ENCODE measurements around the gene CATSPER3. TPM values are rescaled to one million over a fixed set of nuclear protein-coding genes. Genes with fewer than 3 reads are reported as not detected.
A peak's percentile ranks its signal among the peaks of the same experiment; 100 is the strongest.

The CATSPER3 gene
- total and polyA plus RNA-seq, 2 donors (not counting 1 experiment from before 2014, with no cell fraction given), result 0.12 to 0.17 TPM

- Histone ChIP-seq H3K79me2 (ENCODE audit: control insufficient read depth, insufficient read depth, low read length) (no peaks in the 10 kb centered on the region), H3K27ac (ENCODE audit: insufficient read depth, low read length) (no peak overlapping the region)
- DNase-seq (ENCODE audit: low read depth in 2 of 2), result no peak
Observed at GRCh38 chr5:135010502-135011354, 43.0 kb downstream of the CATSPER3 start.

GRCh38 chr5:135011355-135012032 is 43.8 kb downstream of the CATSPER3 start:
- Histone ChIP-seq H3K4me1 (ENCODE audit: control insufficient read depth, extremely low read depth, insufficient read depth, low read length) (no peaks in the 10 kb centered on the region), H3K27ac (ENCODE audit: insufficient read depth, low read length) (no peak overlapping the region), H3K4me2 (ENCODE audit: extremely low read depth, insufficient read depth, low read length) (no peak overlapping the region), H3K9me3 (ENCODE audit: control insufficient read depth, insufficient read depth, low read depth, low read length) (no peaks in the 10 kb centered on the region), H4K20me1 (ENCODE audit: control insufficient read depth, extremely low read depth, insufficient read depth, low read length) (no peaks in the 10 kb centered on the region), H3K36me3 (ENCODE audit: control insufficient read depth, insufficient read depth, low read length) (no peaks in the 10 kb centered on the region), H3K9ac (ENCODE audit: insufficient read depth, low read length) (no peak overlapping the region), H3K79me2 (ENCODE audit: control insufficient read depth, insufficient read depth, low read length) (no peaks in the 10 kb centered on the region), H2AFZ (ENCODE audit: low read length) (no peak overlapping the region), H3K27me3 (ENCODE audit: control insufficient read depth, insufficient read depth, low read length) (no peaks in the 10 kb centered on the region), H3K4me3 (replicated peaks in 1 of 4; ENCODE audit: control extremely low read depth in 1 of 4, insufficient read depth in 1 of 4, low read depth in 3 of 4, low read length in 4 of 4) (no peak overlapping the region)
- TF ChIP-seq CTCF (conservative IDR thresholded peaks at IDR 0.05 in 1 of 2, IDR thresholded peaks at IDR 0.05 in 1 of 2; ENCODE audit: low read depth in 1 of 2, low read length in 2 of 2) (no peak), EZH2 (IDR thresholded peaks at IDR 0.05; ENCODE audit: low read length, missing control alignments) (no peak)
- DNase-seq (ENCODE audit: low read depth in 2 of 2), result no peak

More at GRCh38 chr5:135010502-135011354, 43.0 kb downstream of the CATSPER3 start:
- no peaks in the 10 kb centered on the region for H4K20me1 ChIP-seq (ENCODE audit: control insufficient read depth, extremely low read depth, insufficient read depth, low read length)
- no peak overlapping the region for H2AFZ ChIP-seq (ENCODE audit: low read length)
- H3K4me3 ChIP-seq (replicated peaks in 1 of 4; ENCODE audit: control extremely low read depth in 1 of 4, insufficient read depth in 1 of 4, low read depth in 3 of 4, low read length in 4 of 4), result no peak overlapping the region
- no peak overlapping the region for H3K9ac ChIP-seq (ENCODE audit: insufficient read depth, low read length)
- no peak overlapping the region for H3K4me2 ChIP-seq (ENCODE audit: extremely low read depth, insufficient read depth, low read length)
- H3K27me3 ChIP-seq (ENCODE audit: control insufficient read depth, insufficient read depth, low read length), result no peaks in the 10 kb centered on the region
- TF ChIP-seq CTCF (conservative IDR thresholded peaks at IDR 0.05 in 1 of 2, IDR thresholded peaks at IDR 0.05 in 1 of 2; ENCODE audit: low read depth in 1 of 2, low read length in 2 of 2) (peak in 1 of 2 donors; percentile 26), EZH2 (IDR thresholded peaks at IDR 0.05; ENCODE audit: low read length, missing control alignments) (no peak)
- no peaks in the 10 kb centered on the region for H3K36me3 ChIP-seq (ENCODE audit: control insufficient read depth, insufficient read depth, low read length)
- no peaks in the 10 kb centered on the region for H3K9me3 ChIP-seq (ENCODE audit: control insufficient read depth, insufficient read depth, low read depth, low read length)
- no peaks in the 10 kb centered on the region for H3K4me1 ChIP-seq (ENCODE audit: control insufficient read depth, extremely low read depth, insufficient read depth, low read length)

GRCh38 chr5:135012033-135012588 is 44.4 kb downstream of the CATSPER3 start:
- Histone ChIP-seq H3K4me2 (ENCODE audit: extremely low read depth, insufficient read depth, low read length) (no peak overlapping the region), H3K27me3 (ENCODE audit: control insufficient read depth, insufficient read depth, low read length) (no peaks in the 10 kb centered on the region), H3K27ac (ENCODE audit: insufficient read depth, low read length) (no peak overlapping the region), H4K20me1 (ENCODE audit: control insufficient read depth, extremely low read depth, insufficient read depth, low read length) (no peaks in the 10 kb centered on the region), H3K79me2 (ENCODE audit: control insufficient read depth, insufficient read depth, low read length) (no peaks in the 10 kb centered on the region), H3K4me1 (ENCODE audit: control insufficient read depth, extremely low read depth, insufficient read depth, low read length) (no peaks in the 10 kb centered on the region), H3K9ac (ENCODE audit: insufficient read depth, low read length) (no peak overlapping the region), H3K36me3 (ENCODE audit: control insufficient read depth, insufficient read depth, low read length) (no peaks in the 10 kb centered on the region), H2AFZ (ENCODE audit: low read length) (no peak overlapping the region), H3K4me3 (replicated peaks in 1 of 4; ENCODE audit: control extremely low read depth in 1 of 4, insufficient read depth in 1 of 4, low read depth in 3 of 4, low read length in 4 of 4) (no peak overlapping the region), H3K9me3 (ENCODE audit: control insufficient read depth, insufficient read depth, low read depth, low read length) (no peaks in the 10 kb centered on the region)
- TF ChIP-seq CTCF (conservative IDR thresholded peaks at IDR 0.05 in 1 of 2, IDR thresholded peaks at IDR 0.05 in 1 of 2; ENCODE audit: low read depth in 1 of 2, low read length in 2 of 2) (no peak), EZH2 (IDR thresholded peaks at IDR 0.05; ENCODE audit: low read length, missing control alignments) (no peak)
- DNase-seq (ENCODE audit: low read depth in 2 of 2), result no peak

Measured in fibroblast of lung (primary cell).